Endothelial cell of umbilical vein (primary cell): Measurements from ENCODE around the gene POU4F3. TPM values are rescaled to one million over a fixed set of nuclear protein-coding genes. Genes with fewer than 3 reads are reported as not detected.

Experiments
- BruUV-seq: library from RNA; stranded (reverse); fragments of 400-500 nt; replicated peaks from 2 replicates; lab custom pipeline; 2021; lab: Mats Ljungman, UMichigan
- CTCF ChIA-PET: fragments of 300-600, 350-600 bp; sonication (Branson Sonifier 250); formaldehyde crosslinking; loops from one replicate; lab custom pipeline; 2021; ENCODE audit warnings: antibody characterized with exemption, inconsistent platforms; lab: Charles Lee
- POLR2A ChIA-PET: fragments of 300-600, 350-600 bp; sonication (Branson Sonifier 250); formaldehyde crosslinking; loops from one replicate; lab custom pipeline; 2021; ENCODE audit warnings: antibody characterized with exemption, inconsistent platforms; lab: Charles Lee
- DNase-seq: peaks from one replicate; pipeline ENCODE4 v3.0.0-alpha.2; 2011; ENCODE audit warnings: low read depth, low spot score
- FAIRE-seq: peaks from 2 replicates; lab custom pipeline; 2011; peaks lifted over from hg19 to GRCh38; lab: Jason Lieb, UNC
- H2AFZ ChIP-seq: 2 replicates; pipeline ENCODE4 v1.6.0; 2012; ENCODE audit warnings: low read depth, low read length, control low read depth, inconsistent platforms
- H3K27ac ChIP-seq: 2 replicates; pipeline ENCODE4 v1.5.1; 2011; ENCODE audit warnings: low read depth, mild to moderate bottlenecking, control low read depth, low read length, moderate library complexity; ENCODE audit not compliant: insufficient read depth
- H3K27me3 ChIP-seq, 2 experiments: 2 replicates each; pipeline versions ENCODE4 v1.6.0 to v1.6.1; 2011; ENCODE audit warnings: low read length in 2 of 2, mixed read lengths in 1 of 2; ENCODE audit not compliant: control insufficient read depth in 2 of 2, insufficient read depth in 2 of 2
- H3K36me3 ChIP-seq, 2 experiments: 2 replicates in 1 of 2; 3 replicates in 1 of 2; pipeline ENCODE4 v1.5.1; 2011; ENCODE audit warnings: low read length in 2 of 2, mild to moderate bottlenecking in 1 of 2, moderate library complexity in 1 of 2; ENCODE audit not compliant: control insufficient read depth in 2 of 2, insufficient read depth in 2 of 2; ENCODE audit errors: extremely low read depth in 1 of 2
- H3K4me1 ChIP-seq: 3 replicates; pipeline ENCODE4 v1.5.1; 2011; ENCODE audit warnings: mild to moderate bottlenecking, low read length; ENCODE audit not compliant: control insufficient read depth, insufficient read depth; ENCODE audit errors: extremely low read depth
- H3K4me2 ChIP-seq: 2 replicates; pipeline ENCODE4 v1.6.1; 2011; ENCODE audit warnings: low read length, control low read depth, mixed read lengths; ENCODE audit not compliant: insufficient read depth
- H3K4me3 ChIP-seq, 3 experiments: fragments of 200-600 bp in 1 of 3; sonication (generic), shearing (Covaris generic) in 1 of 3; replicated peaks in 1 of 3; 2 replicates each; pipeline ENCODE4 v1.5.1; 2011 to 2016; ENCODE audit warnings: control low read depth in 3 of 3, low read length in 3 of 3, mild to moderate bottlenecking in 2 of 3, inconsistent platforms in 1 of 3, low read depth in 1 of 3, moderate library complexity in 1 of 3; ENCODE audit not compliant: insufficient read depth in 1 of 3
- H3K79me2 ChIP-seq: 2 replicates; pipeline ENCODE4 v1.6.0; 2012; ENCODE audit warnings: low read length, inconsistent platforms; ENCODE audit not compliant: control insufficient read depth, insufficient read depth
- H3K9ac ChIP-seq: replicated peaks from 2 replicates; pipeline ENCODE3; 2011; ENCODE audit warnings: low read length, control low read depth; ENCODE audit not compliant: insufficient read depth; ENCODE audit errors: extremely low read depth
- H3K9me1 ChIP-seq: replicated peaks from 3 replicates; pipeline ENCODE4 v1.6.0; 2011; ENCODE audit warnings: mild to moderate bottlenecking, low read length; ENCODE audit not compliant: control insufficient read depth, insufficient read depth; ENCODE audit errors: extremely low read depth
- H3K9me3 ChIP-seq: replicated peaks from 2 replicates; pipeline ENCODE4 v1.5.1; 2012; ENCODE audit warnings: low read length, inconsistent platforms; ENCODE audit not compliant: control insufficient read depth, insufficient read depth
- H4K20me1 ChIP-seq: replicated peaks from 2 replicates; pipeline ENCODE3; 2011; ENCODE audit warnings: mild to moderate bottlenecking, low read length; ENCODE audit not compliant: control insufficient read depth, insufficient read depth; ENCODE audit errors: extremely low read depth
- CTCF ChIP-seq, 2 donors: IDR thresholded peaks; 1 replicate in 1 of 2; 2 replicates in 1 of 2; pipeline ENCODE4 v1.5.1; 2011; ENCODE audit warnings: low read length in 2 of 2, mild to moderate bottlenecking in 2 of 2, moderate library complexity in 2 of 2, control low read depth in 1 of 2, inconsistent platforms in 1 of 2, low read depth in 1 of 2; ENCODE audit not compliant: insufficient read depth in 1 of 2; ENCODE audit errors: extremely low read depth in 1 of 2
- EZH2 ChIP-seq: IDR thresholded peaks from 2 replicates; pipeline ENCODE4 v1.6.1; 2012; ENCODE audit warnings: borderline replicate concordance, low read depth, mild to moderate bottlenecking, moderate library complexity, low read length, inconsistent platforms; ENCODE audit not compliant: severe bottlenecking
- FOS ChIP-seq: IDR thresholded peaks from 2 replicates; pipeline ENCODE4 v1.6.1; 2011; ENCODE audit warnings: mild to moderate bottlenecking, low read length, moderate library complexity, borderline replicate concordance; ENCODE audit not compliant: insufficient read depth
- GATA2 ChIP-seq: IDR thresholded peaks from 2 replicates; pipeline ENCODE4 v1.7.0; 2011; ENCODE audit warnings: low read depth, mild to moderate bottlenecking, moderate library complexity, mixed read lengths, low read length; ENCODE audit not compliant: insufficient read length, insufficient read depth
- JUN ChIP-seq: IDR thresholded peaks from 2 replicates; pipeline ENCODE4 v1.6.1; 2011; ENCODE audit warnings: borderline replicate concordance, low read depth; ENCODE audit not compliant: insufficient read length, insufficient read depth
- MAX ChIP-seq: IDR thresholded peaks from 2 replicates; pipeline ENCODE4 v1.6.1; 2011; ENCODE audit not compliant: insufficient read depth, insufficient read length
- MYC ChIP-seq: IDR thresholded peaks from one replicate; pipeline ENCODE4 v1.6.1; 2011; ENCODE audit warnings: mild to moderate bottlenecking, low read depth, low read length
- POLR2A ChIP-seq: IDR thresholded peaks from 2 replicates; pipeline ENCODE4 v1.6.1; 2012; ENCODE audit warnings: low read depth, mild to moderate bottlenecking, control low read depth, low read length
- POLR2AphosphoS5 ChIP-seq: IDR thresholded peaks from 2 replicates; pipeline ENCODE4 v1.6.1; 2012; ENCODE audit warnings: low read depth, mild to moderate bottlenecking, control low read depth, low read length, moderate library complexity; ENCODE audit not compliant: insufficient read depth
- dilution Hi-C: fragments of 300-500 bp; cut with MboI; formaldehyde crosslinking; loops from one replicate; pipeline ENCODE4 v1.15.0; 2019; ENCODE audit warnings: low sequenced_read_pairs; ENCODE audit not compliant: extremely low pct_ligation_motif_present
- intact Hi-C: fragments of 100-400 bp; cut with micrococcal nuclease; formaldehyde crosslinking; loops from one replicate; pipeline ENCODE4 v1.10.0; 2022
- polyA plus RNA-seq, 4 experiments: library from polyadenylated mRNA; depleted of rRNA in 3 of 4; stranded (reverse) in 3 of 4; unstranded in 1 of 4; fragments of >200 nt; gene quantifications; 2 replicates each; pipeline versions ENCODE4 v1.2.1 to v1.2.3, GENCODE V29; 2011 to 2012; ENCODE audit warnings: missing spikeins in 1 of 4
- total RNA-seq: library from RNA; stranded (reverse); gene quantifications from 2 replicates; pipeline ENCODE4 v1.2.3, GENCODE V29; 2021

The POU4F3 gene
- total and polyA plus RNA-seq, 2 donors (not counting 3 experiments of a cell fraction or from before 2014, with no cell fraction given) = 0.08 TPM; not detected in 1

- Histone ChIP-seq H3K4me1 (no peaks in the 10 kb centered on the region), H3K4me2 (no peak overlapping the region), H3K27ac (no peak overlapping the region), H3K9ac (no peak overlapping the region), H3K36me3 (no peaks in the 10 kb centered on the region), H3K9me1 (no peaks in the 10 kb centered on the region), H2AFZ (no peak overlapping the region), H3K9me3 (no peaks in the 10 kb centered on the region), H3K27me3 (no peaks in the 10 kb centered on the region), H3K4me3 (no peak overlapping the region), H4K20me1 (no peaks in the 10 kb centered on the region), H3K79me2 (no peaks in the 10 kb centered on the region)
- DNase-seq (no peak), FAIRE-seq (no peak)
- TF ChIP-seq GATA2 (no peak), MYC (no peak), FOS (no peak)
- ChIA-PET POLR2A (no interaction called here), CTCF (no interaction called here)
- no TSS peak for BruUV-seq
- dilution Hi-C loops (no loop called here), intact Hi-C loops (no loop called here)
Measured at GRCh38 chr5:146365618-146366017, 27.0 kb downstream of the POU4F3 start.

- intact Hi-C loops (no loop called here), dilution Hi-C loops (no loop called here)
- ChIA-PET POLR2A (no interaction called here), CTCF (no interaction called here)
- no peak overlapping the region for H3K27ac ChIP-seq
- H3K79me2 ChIP-seq = no peaks in the 10 kb centered on the region
- no peaks in the 10 kb centered on the region for H3K36me3 ChIP-seq
- no peak overlapping the region for H3K4me3 ChIP-seq
- no peak for DNase-seq
- FAIRE-seq = no peak
- no peaks in the 10 kb centered on the region for H3K27me3 ChIP-seq
- BruUV-seq = no TSS peak
- H3K9me3 ChIP-seq = no peaks in the 10 kb centered on the region
- H3K9ac ChIP-seq = no peak overlapping the region
- no peak overlapping the region for H3K4me2 ChIP-seq
- H3K9me1 ChIP-seq = no peaks in the 10 kb centered on the region
- no peaks in the 10 kb centered on the region for H4K20me1 ChIP-seq
- no peak for TF ChIP-seq POLR2AphosphoS5
- TF ChIP-seq CTCF (IDR thresholded peaks at IDR 0.05; ENCODE audit: extremely low read depth in 1 of 2, insufficient read depth in 1 of 2, low read depth in 1 of 2, low read length in 2 of 2) = no peak
- no peak for TF ChIP-seq MAX
- no peak for TF ChIP-seq POLR2A
- TF ChIP-seq JUN = no peak
- no peak for TF ChIP-seq GATA2
- TF ChIP-seq MYC = no peak
- TF ChIP-seq FOS = no peak
- no peak for TF ChIP-seq EZH2
- H2AFZ ChIP-seq = no peak overlapping the region
- no peaks in the 10 kb centered on the region for H3K4me1 ChIP-seq
Measured at GRCh38 chr5:146366904-146367303, 28.3 kb downstream of the POU4F3 start.
